Colon (tissue), 2 donors: Measurements from ENCODE around the gene NELL1.

Experiments
- FAIRE-seq: peaks from 2 replicates; lab custom pipeline; 2012; peaks lifted over from hg19 to GRCh38; lab: Jason Lieb, UNC
- donor health status: control.
- donor health status: control.

NELL1 gene

DNA sequence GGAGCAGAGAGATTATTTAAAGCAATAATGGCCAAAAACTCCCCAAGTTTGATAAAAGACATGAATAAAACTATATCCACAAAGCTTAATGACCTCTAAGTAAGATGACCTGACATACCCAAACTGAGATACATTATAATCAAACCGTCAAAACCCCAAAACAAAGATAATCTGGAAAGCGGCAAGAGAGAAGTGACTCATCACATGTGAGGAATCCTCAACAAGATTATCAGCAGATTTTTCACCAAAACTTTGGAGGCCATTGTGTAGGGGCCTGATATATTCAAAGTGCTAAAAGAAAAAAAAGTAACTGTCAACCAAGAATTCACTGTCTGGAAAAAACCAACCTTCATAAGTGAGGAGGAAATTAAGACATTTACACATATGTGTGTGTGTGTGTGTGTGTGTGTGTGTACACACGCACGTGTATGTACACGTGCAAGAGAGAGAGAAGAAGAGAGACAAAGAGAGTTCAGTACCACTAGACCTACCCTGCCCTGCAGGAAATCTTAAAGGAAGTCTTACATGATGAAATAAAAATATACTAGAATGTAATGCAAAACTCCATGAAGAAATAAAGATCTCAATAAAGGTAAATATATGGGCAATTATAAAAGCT is 752.4 kb downstream of the NELL1 start:
- no peak for FAIRE-seq

DNA sequence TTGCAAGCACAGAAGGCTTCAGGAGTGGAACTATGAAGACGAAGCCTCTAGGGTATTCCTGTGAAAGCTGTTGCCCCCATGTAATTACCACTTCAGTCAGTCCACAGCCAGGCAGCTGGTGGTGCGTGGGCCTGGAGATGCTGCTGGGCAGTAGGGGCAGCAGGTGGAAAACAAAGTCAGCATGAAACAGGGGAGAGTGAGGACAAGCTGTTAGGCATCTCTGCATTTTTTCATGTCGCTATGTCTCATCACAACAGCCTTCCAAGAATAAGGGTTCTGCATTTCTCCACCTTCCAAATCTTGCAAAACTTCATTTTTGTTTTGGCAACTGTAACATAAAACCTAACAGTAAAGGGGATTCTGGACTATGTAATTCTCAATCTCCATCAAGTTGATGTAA is 757.5 kb downstream of the NELL1 start:
- no peak for FAIRE-seq

GRCh38 chr11:21427726-21428125 is 758.3 kb downstream of the NELL1 start:
- no peak for FAIRE-seq

- no peak for FAIRE-seq
These were observed 759.4 kb downstream of the NELL1 start for GRCh38 chr11:21428796-21429195.

GRCh38 chr11:21429401-21429800 is 760.0 kb downstream of the NELL1 start:
- no peak for FAIRE-seq

- FAIRE-seq: no peak
These were observed 761.2 kb downstream of the NELL1 start for GRCh38 chr11:21430537-21430936.

DNA sequence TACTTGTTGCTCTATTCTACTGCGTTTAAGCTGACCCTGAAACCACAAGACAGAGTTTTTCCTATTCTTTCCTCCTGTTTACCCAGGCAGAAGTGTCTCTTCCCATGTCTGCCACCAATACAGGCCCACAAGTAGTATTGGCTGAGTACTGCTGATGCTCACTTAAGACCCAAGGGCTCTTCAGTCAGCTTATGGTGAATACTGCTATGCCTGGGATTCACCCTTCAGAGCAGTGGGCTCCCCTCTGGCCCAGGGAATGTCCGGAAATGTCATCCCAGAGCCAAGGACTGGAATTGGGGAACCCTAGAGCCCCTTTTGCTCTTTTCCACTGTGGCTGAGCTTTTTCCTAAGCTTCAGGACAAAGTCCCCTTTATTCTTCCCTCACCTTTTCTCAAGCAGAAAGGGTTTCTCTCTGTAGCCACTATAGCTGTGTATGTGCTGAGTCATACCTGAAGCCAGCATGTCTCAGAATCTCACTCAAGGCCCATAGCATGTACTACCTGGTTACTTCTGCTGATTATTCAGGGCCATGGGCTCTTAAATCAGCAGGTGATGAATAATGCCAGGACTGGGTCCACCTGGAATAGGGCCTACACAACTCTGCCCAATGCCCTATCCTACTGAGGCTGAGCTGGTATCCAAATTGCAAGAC is 777.7 kb downstream of the NELL1 start:
- FAIRE-seq: no peak

DNA sequence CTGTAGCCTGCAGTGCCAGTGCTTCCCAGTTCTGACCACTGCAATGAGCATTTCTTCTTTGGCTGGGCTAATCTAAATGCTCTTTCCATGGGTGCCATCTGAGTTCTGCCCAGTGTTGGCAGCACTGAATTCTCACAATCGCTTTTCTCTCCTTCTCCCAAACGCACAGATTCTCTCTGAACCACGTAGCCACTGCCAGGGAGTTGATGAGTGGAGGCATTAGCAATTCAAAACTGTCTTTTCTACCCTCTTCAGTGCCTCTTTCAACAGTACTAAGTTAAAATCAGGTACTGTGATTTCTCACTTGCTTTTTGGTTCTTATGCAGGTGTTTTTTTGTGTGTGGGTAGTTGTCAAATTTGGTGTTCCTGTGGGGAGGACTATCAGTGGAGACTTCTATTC is 778.5 kb downstream of the NELL1 start:
- FAIRE-seq: no peak

- FAIRE-seq: no peak
These were observed 786.8 kb downstream of the NELL1 start for GRCh38 chr11:21456186-21456585.

- no peak for FAIRE-seq
These were observed 790.7 kb downstream of the NELL1 start for GRCh38 chr11:21460082-21460481.

DNA sequence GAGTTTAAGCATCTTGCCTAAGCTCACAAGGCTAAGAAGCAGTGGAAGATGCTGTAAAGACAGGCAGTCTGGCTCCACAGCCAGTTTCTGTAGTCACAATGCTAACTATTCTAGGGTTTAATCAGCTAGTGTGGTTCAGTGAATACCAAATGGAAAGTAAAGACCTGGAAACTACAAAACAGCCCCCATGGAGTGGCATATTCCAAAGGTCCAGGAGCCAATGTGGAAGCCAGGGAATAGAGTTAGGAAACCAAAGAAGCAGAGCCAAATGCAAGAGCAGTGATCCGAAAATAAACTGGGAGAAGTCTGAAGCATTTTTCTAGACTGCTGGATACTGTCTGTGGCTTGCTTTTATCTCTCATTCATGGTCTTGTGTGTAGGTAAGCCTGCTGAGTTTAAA is 792.3 kb downstream of the NELL1 start:
- no peak for FAIRE-seq

DNA sequence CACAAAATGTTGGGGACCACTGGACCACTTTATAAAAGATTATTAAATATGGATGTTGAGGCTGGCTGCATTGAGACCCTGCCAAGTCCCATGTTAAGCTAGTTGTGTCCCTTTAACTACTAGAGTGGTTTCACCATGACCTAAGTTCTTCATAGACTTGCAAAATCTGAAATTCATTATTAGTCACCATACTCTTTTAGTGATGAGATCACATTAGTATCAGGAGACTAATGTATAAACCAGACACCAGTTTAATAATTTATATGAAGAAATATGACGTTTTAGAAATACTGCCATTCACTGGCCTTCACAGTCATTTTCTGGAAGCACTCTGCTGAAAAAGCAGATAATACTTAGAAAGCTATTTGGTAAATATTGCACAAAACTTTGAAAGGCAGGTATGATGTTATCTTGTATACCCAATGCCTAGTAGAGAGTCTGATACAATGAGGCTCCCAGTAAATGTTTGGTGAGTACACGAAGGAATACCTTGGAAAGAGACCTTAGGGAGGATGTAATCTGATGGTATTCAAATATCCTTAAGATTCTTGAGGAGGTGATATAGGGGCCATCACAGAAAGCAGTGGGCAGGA is 795.3 kb downstream of the NELL1 start:
- FAIRE-seq: no peak

- FAIRE-seq: no peak
These were observed 795.8 kb downstream of the NELL1 start for GRCh38 chr11:21465203-21465602.

DNA sequence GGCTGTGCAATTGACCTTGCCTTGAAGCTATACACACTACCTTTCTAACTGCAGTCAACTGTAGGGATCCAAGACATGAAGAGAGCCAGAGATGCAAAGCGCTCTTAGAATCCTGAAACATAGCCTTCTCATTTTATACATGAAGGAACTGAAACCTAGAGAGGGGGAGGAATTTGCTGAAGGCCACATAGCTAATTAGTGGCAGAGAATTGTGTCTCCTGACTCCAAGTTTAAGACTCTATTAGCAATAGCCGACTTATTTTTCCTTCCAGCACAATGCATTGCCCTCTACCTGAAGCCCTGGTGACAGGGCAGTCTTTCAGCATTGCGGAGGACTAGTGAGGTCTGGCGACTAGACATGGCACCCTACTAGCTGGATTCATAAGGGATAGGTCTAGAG is 796.5 kb downstream of the NELL1 start:
- FAIRE-seq: no peak

- no peak for FAIRE-seq
These were observed 801.1 kb downstream of the NELL1 start for GRCh38 chr11:21470521-21470920.

- no peak for FAIRE-seq
These were observed 802.9 kb downstream of the NELL1 start for GRCh38 chr11:21472261-21472660.

DNA sequence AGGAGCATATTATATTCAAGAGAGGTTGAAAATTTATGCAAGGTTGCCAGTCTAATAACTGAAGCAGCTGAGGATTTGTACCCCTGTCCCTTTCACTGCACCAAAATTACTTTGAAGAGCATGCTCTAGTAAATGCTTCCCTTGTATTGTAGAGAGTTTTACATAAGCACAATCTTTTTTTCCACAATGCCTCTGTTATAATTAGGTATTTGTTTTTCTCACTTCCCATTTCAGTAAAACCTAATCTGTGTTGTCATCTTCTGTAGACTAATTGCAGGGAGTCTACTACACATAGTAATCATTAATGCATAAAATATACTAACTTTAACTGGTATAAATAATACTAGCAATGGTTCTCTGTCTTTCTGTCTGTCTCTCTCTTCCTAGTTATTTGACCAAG is 805.1 kb downstream of the NELL1 start:
- no peak for FAIRE-seq

DNA sequence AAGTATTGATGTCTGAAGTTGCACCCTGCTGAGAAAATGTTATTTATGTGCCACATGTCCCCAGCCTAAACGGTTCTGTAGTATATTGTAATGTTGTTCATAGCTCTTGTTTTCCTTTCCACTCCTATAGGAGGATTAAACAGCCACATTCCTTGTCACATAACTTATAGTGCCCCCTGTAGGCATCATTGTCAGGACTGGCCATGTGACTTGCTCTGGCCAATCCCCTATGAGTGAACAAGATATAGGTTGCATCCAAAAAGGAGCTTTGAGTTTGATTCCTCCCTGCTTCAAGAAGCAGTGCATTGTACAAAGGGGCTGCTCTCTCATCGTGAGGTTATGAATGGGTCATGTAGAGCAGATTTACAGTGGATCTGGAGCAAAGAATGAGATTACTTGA is 805.9 kb downstream of the NELL1 start:
- FAIRE-seq: no peak

DNA sequence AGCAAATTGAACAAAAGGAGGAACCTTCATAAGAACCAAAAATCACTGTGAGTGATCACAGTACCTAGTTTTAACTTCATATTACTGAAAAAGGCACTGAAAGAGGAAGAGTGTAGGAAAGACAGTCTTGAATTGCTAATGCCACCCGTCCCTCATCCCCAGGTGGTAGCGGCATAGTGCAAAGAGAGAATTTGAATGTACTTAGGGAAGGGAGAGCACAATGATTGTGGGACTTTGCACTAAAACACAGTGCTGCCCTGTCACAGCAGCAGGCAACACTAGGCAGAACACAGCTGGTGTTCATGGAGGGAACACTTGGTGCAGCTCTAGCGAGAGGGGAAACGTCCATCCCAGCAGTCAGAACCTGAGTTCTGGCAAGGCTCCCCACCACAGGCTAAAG is 807.2 kb downstream of the NELL1 start:
- no peak for FAIRE-seq

DNA sequence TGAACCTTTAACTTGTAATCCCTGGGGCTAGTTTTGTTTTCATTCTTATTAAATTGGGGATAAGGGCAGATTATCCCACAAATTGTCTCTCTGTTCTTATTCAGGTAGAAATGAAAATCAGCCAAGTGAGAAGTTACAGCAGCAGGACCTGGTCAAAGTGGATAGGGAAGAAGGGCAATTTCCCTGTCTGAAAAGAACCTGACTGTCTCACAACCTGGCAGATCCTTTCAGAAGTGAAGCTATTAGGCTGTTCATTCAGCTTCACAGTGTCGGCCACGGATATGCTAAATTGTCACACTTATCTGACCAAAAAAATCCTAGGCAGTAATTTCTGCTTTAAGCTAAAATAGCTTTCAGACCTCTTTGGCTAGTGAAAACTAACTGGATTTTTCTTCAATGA is 810.9 kb downstream of the NELL1 start:
- FAIRE-seq: no peak

GRCh38 chr11:21481255-21481654 is 811.9 kb downstream of the NELL1 start:
- no peak for FAIRE-seq

GRCh38 chr11:21484039-21484438 is 814.7 kb downstream of the NELL1 start:
- no peak for FAIRE-seq

DNA sequence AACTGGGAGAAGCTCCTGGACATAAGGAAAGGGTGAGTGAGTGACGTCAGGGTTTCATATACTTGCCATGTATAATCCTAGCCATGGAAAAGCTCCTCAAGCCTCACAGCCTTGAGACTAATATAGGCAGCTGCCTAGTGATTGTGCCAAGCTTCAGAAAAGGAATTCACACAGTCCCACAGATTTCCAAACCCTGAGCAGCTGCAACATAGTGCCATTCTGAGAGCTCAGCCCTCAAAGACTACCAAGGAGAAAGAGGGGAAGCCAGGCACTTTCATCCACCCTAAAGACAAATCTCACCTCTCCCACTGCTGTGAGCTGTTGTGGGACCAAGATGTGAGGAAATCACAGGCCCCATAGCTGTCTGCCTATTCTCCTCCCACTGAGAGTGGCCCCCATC is 815.6 kb downstream of the NELL1 start:
- no peak for FAIRE-seq

- FAIRE-seq: no peak
These were observed 816.0 kb downstream of the NELL1 start for GRCh38 chr11:21485426-21485825.
